HG03025 (cell line): ENCODE measurements around the gene CTSW.
A peak's percentile ranks its signal among the peaks of the same experiment; 100 is the strongest.
"Not testable (repeated sequence)": the region's sequence is repeated elsewhere in the genome, so short reads cannot be mapped to it uniquely, and the experiment has no call there.

ENCODE experiments used
- ATAC-seq: cut with Tn5 transposase; IDR thresholded peaks from one replicate; pipeline ENCODE4 v1.9.1; 2021; ENCODE audit warnings: mild to moderate bottlenecking, moderate library complexity; ENCODE audit not compliant: unreplicated experiment, low FRiP score

Gene CTSW

GRCh38 chr11:65879617-65880016, at the start of gene CTSW:
Gene CTSW, plus strand, starts transcription at chr11:65879837. Its CDS starts 18 bp downstream, at chr11:65879855.
- no peak for ATAC-seq

GRCh38 chr11:65832231-65832630, 47.4 kb upstream of the CTSW start:
- not testable (repeated sequence) for ATAC-seq

GRCh38 chr11:65833297-65834030, 46.2 kb upstream of the CTSW start, which contains the start of gene SNX32:
Gene SNX32, plus strand, starts transcription at chr11:65833963. Its CDS starts 103 bp downstream, at chr11:65834066.
- ATAC-seq, result peak; percentile 90

- ATAC-seq, result no peak
Measured at GRCh38 chr11:65834202-65834601, 45.4 kb upstream of the CTSW start.

- ATAC-seq, result no peak
Measured at GRCh38 chr11:65842144-65842543, 37.5 kb upstream of the CTSW start.

GRCh38 chr11:65843811-65844210, 35.8 kb upstream of the CTSW start:
- ATAC-seq, result no peak

- ATAC-seq, result no peak
Measured at GRCh38 chr11:65844231-65844872, 35.3 kb upstream of the CTSW start.

GRCh38 chr11:65847746-65848145, 31.9 kb upstream of the CTSW start:
- ATAC-seq, result no peak

GRCh38 chr11:65848693-65849092, 30.9 kb upstream of the CTSW start:
- not testable (repeated sequence) for ATAC-seq

- ATAC-seq, result no peak
Measured at GRCh38 chr11:65849366-65849765, 30.3 kb upstream of the CTSW start.

- ATAC-seq, result no peak
Measured at GRCh38 chr11:65849771-65850216, 29.8 kb upstream of the CTSW start.

GRCh38 chr11:65850217-65851082, 29.2 kb upstream of the CTSW start:
- ATAC-seq, result no peak

GRCh38 chr11:65851083-65851579, 28.5 kb upstream of the CTSW start:
- no peak for ATAC-seq

GRCh38 chr11:65851811-65852507, 27.7 kb upstream of the CTSW start:
- ATAC-seq, result no peak

GRCh38 chr11:65852508-65853245, 27.0 kb upstream of the CTSW start:
- ATAC-seq, result no peak

- ATAC-seq, result no peak
Measured at GRCh38 chr11:65853246-65853979, 26.2 kb upstream of the CTSW start.

GRCh38 chr11:65854161-65854592, 25.5 kb upstream of the CTSW start:
- ATAC-seq, result no peak
